HG02970 (cell line): ENCODE results near the gene GRK5.

Source experiments
- ATAC-seq: cut with Tn5 transposase; IDR thresholded peaks from one replicate; pipeline ENCODE4 v1.9.1; 2021; ENCODE audit warnings: mild to moderate bottlenecking, moderate library complexity, moderate number of reproducible peaks; ENCODE audit not compliant: unreplicated experiment, low FRiP score

The GRK5 gene

GRCh38 chr10:119312241-119312640, 104.9 kb downstream of the GRK5 start:
- ATAC-seq: no peak

GRCh38 chr10:119313024-119313423, 105.7 kb downstream of the GRK5 start:
- no peak for ATAC-seq

GRCh38 chr10:119313644-119314043, 106.3 kb downstream of the GRK5 start:
- ATAC-seq: peak; percentile 66

- ATAC-seq: no peak
These were observed 106.7 kb downstream of the GRK5 start for GRCh38 chr10:119314061-119314460.

GRCh38 chr10:119314486-119314885, 107.1 kb downstream of the GRK5 start:
- no peak for ATAC-seq

- ATAC-seq: no peak
These were observed 108.0 kb downstream of the GRK5 start for GRCh38 chr10:119315128-119316001.

GRCh38 chr10:119316002-119316358, 108.6 kb downstream of the GRK5 start:
- no peak for ATAC-seq

- ATAC-seq: no peak
These were observed 109.3 kb downstream of the GRK5 start for GRCh38 chr10:119316729-119317097.

GRCh38 chr10:119318411-119319160, 111.2 kb downstream of the GRK5 start:
- ATAC-seq: no peak

- ATAC-seq: no peak
These were observed 112.0 kb downstream of the GRK5 start for GRCh38 chr10:119319161-119319919.

GRCh38 chr10:119319920-119320258, 112.5 kb downstream of the GRK5 start:
- ATAC-seq: no peak

- ATAC-seq: no peak
These were observed 113.6 kb downstream of the GRK5 start for GRCh38 chr10:119320981-119321380.

GRCh38 chr10:119323085-119324016, 116.0 kb downstream of the GRK5 start:
- ATAC-seq: no peak

GRCh38 chr10:119325131-119325530, 117.8 kb downstream of the GRK5 start:
- ATAC-seq: no peak

- ATAC-seq: no peak
These were observed 118.8 kb downstream of the GRK5 start for GRCh38 chr10:119326167-119326566.

- ATAC-seq: no peak
These were observed 119.8 kb downstream of the GRK5 start for GRCh38 chr10:119327096-119327745.

GRCh38 chr10:119328223-119328622, 120.9 kb downstream of the GRK5 start:
- ATAC-seq: no peak

GRCh38 chr10:119330342-119330741, 123.0 kb downstream of the GRK5 start:
- ATAC-seq: no peak

- ATAC-seq: no peak
These were observed 123.7 kb downstream of the GRK5 start for GRCh38 chr10:119331061-119331460.
